Measurements from ENCODE around the gene NCS1.
"Not testable (repeated sequence)": the region's sequence is repeated elsewhere in the genome, so short reads cannot be mapped to it uniquely, and the experiment has no call there.

Gene NCS1

DNA sequence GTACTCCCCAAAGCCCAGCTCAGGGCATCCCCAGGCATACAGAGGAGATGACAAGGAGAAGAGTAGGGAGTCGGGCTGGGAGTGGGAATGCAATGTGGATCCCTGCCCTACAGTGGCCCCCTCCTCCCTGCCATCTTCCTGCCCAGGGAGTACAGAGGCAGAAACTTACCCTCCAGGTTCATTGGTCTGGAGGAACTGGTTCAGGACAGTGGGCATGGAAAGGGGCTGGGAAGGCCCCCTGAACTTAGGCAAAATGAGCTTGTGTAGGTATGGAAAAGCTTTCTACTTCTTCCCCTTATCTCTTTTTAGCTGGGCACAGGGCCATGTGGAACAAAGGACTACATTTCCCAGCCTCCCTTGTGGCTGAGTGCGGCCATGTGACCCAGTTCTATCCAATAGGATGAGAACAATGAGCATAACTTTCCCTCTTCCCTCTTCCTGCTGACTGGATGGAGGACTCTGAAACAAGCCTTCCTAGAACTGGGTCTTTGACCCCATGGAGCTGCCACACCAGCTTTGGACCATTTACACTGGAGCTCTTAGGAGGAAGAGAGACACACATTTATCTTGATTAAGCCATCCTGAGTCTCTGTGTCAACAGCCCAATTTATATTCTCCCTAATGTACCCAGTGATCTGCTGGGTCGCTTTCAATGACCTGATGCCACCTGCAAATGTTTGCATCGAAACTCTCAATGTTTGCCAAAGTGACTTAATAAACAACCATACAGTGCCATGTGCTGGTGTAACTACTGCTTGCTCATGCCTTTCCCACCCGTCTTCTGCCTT, 68.4 kb downstream of the NCS1 start:
- DNase-seq = peak in 2 of 5 donors; percentile 21 to 48

DNA sequence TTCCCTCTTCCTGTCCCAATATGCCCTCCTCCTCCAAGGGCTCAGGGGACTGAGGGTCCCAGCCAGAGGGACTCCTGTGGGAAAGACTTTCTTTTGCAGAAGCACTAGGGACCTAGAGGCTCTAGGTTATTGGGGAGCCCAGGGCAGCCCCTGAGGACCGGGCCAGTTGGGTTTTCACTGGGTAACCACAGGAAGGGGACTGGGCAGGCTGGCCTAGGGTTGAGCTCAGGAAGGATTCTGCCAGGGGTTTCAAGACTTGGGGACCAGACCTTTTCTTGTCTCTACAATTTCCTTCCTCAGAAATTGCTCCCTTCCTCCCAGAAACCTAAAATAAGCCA, 69.0 kb downstream of the NCS1 start:
- DNase-seq = no peak

DNA sequence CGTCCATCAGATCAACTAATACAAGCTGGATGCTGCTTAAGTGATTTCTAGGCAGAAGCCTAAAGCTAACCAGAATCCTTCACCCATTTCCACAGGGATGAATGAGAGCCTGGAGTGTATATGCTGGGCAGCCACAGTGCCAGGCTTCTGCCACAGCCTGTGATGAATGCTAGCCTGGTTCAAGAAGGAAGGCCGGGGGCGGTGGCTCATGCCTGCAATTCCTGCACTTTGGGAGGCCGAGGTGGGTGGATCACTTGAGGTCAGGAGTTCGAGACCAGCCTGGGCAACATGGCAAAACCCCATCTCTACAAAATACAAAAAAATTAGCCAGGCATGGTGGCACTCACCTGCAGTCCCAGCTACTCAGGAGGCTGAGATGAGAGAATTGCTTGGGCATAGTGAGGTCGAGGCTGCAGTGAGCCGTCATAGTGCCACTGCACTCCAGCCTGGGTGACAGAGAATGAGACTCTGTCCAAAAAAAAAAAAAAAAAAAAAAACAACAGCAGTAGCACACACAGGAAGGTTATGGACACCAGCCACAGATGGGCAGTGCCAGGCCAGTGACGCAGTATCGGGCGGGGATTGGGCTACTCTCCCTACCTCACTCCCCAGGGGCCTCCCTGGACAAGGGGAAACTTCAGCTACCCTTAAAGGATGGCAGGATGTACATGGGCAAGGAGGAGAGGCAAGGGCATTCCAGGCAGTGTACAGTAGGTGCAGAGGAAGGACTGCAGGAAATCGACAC, 70.2 kb downstream of the NCS1 start:
- DNase-seq = no peak

DNA sequence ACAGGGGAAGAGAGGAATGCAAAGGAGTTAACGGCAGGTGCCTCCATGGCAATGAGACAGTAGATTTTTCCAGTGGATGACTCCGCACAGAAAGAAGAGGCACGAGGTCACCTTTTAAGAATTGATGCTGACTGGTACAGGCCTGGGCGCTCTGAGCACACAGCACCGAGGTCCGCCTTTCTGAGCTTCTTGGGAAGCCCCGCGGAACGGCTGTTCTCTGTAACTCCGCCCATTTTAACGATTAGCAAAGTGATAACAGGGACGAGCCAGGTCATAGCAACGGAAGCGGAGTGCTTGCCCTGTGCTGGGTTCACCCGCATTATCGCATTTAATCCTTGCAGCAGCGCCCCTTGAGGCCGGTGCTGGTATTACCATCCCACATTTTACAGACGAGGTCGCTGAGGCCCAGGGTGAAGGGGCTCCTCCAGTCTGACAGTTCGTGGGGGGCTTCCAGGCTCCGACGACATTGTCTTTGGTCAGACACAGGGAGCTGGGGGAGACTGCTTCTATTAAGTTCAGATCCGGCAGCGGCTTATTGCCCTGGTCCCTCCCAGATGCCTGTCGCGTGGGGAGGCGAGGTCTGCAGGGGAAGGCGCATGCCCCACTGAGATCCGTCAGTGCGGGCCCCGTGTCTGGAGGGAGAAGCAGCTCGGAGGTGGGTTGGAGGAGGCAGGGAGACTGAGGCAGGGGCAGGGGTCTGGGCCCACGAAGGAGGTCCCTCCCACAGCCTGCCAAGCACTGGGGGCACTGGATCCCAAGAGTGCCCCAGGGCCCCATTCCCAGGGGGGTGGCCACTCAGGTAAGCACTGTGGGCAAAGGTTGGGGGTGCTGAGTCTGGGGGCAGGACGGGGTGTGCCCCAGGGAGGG, 71.0 kb downstream of the NCS1 start:
- peak; percentile 49 to 79 (median 70) for DNase-seq

DNA sequence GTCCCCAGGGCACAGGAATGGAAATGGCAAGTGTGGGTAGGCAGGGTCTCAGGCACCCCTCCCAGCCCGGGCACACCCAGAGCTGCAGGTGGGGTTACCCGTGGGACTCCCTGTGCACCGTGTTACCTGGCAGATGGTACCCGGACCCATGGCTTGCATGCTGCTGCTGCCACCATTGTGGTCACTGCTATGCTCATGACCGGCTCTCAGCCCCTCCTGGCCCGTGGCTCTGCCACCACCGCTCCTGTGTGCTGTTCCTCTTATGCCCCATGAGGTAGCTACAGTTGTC, 71.6 kb downstream of the NCS1 start:
- no peak for DNase-seq

DNA sequence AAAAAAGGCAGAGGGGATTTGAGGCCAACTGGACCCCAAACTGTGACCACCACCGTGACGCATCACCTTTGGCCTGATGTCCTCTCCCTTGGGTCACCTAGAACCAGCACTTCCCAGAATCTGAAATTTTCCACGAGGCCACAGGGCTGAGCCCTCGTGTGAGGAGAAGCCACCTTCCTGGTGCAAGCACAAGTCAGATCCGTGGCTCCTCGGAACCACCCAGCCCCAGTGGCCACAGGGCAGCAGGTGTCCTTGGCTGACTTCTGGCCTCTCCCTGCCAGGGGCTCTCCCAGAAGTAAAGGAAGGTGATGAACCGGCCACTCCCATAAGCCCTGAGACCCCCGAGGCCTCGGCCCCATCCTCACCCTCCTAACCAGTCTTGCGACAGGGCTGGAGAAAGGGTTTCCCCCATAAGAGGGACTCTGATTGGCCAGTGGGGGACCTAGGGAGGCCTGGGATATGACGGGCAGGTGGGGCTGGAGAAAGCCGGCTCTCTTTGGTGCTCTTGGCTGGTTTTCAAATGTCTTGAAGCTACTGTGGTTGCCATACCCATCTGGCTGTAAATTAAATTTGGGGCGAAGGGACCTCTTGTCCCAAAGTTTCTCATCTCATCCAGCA, 72.5 kb downstream of the NCS1 start:
- DNase-seq = no peak

DNA sequence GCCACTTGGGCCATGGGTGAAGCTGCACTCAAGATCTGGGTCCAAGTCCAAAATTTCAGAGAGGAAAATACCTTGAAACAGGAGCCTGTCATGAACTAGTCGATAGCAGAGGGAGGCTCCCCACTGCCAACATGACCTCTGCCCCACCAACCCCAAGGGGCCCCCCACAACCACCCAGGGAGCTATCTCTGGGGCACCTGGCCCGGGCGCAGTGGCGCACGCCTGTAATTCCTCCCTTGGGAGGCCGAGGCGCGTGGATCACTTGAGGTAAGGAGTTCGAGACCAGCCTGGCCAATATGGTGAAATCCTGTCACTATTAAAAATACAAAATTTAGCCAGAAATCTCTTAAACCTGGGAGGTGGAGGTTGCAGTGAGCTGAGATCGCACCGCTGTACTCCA, 73.3 kb downstream of the NCS1 start:
- no peak for DNase-seq

DNA sequence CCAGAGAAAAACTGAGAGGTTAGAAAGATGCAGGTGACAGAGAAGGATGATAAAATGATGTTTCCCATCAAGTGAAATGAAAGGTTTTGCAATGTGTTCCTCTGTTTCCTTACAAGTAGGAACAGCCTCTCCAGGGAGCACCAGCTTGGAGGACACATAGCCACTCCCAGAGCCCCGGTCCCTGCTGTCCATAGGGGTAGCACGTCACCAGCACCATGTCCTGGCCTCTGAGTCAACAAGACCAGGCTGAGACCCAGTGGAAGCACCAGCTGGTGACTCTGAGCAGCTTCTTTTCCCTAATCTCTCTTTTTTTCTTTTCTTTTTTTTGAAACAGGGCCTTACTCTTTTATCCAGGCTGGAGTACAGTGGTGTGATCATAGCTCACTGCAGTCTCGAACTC, 73.9 kb downstream of the NCS1 start:
- DNase-seq = no peak

DNA sequence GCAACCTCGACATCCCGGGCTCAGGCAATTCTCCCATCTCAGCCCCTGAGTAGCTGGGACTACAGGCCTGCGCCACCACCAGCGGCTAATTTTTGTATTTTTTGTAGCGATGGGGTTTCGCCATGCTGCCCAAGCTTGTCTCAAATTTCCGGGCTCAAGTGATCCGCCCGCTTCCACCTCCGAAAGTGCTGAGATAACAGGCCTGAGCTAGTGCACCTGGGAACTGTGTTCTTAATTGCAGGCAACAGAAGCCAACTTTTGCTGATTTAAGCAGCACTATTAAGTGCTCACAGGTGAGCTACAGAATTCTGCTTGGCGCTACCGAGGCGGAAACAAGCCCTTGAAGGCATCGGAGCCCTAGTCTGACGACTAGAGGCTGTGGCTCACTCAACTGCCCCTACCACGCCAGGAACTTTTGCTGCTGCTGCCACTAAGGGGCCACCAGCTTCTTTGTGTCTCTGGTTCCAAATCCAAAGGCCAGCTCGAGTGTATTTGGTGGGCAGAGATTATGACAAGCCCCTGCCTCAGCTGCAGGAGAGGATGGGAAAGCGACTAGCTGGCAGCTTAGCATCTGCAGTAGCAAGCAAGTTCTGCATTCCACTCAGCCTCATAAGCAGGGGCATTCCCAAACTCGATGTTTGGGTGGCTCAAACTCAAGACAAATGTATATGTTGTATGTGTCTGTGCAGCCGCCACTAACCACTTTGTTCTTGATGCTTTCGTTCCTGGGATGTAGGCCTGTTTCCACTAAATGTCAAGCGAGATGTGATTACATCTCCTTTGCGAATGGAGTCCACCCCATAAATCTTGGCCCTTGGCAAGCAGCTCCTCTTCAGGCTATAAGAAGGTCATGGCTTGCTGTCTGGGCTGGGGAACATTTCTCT, 82.8 kb downstream of the NCS1 start:
- no peak for DNase-seq

DNA sequence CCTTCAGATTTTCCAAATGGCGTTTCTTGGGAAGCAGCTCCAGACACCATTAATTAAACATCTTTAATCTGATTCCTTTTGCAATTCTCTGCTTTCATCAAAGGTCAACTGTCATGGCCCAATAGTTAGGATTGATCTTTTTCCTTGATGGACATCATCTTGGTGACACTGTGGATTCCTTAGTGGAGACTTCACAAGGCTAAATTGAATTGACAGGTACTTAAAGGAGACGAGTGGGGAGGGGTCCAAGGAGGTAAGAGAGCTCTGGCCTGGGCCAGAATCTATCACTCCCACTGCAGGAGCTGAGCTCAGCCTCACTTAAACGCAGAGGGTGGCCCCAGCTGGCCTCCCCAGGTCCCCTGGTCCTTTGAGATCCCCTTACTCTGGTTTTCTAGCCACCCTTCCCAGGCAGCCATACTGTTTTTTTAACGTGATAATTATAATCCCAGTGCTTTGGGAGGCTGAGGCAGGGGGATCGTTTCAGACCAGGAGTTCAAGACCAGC, 83.5 kb downstream of the NCS1 start:
- DNase-seq = no peak

DNA sequence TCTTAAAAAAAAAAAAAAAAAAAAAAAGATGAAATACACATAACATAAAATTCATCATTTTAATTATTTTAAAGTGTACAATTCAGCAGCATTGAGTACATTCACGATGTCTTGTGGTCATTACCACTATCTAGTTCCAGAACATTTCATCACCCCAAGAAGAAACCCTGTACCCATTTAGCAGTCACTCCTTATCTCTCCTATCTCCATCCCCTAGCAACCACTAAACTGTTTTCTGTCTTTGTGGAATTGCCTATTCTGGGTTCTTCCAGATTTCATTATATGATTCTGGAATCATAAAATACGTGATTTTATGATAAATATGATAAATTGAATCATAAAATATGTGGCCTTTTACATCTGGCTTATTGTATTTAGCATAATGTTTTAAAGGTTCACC, 84.4 kb downstream of the NCS1 start:
- DNase-seq = no peak

DNA sequence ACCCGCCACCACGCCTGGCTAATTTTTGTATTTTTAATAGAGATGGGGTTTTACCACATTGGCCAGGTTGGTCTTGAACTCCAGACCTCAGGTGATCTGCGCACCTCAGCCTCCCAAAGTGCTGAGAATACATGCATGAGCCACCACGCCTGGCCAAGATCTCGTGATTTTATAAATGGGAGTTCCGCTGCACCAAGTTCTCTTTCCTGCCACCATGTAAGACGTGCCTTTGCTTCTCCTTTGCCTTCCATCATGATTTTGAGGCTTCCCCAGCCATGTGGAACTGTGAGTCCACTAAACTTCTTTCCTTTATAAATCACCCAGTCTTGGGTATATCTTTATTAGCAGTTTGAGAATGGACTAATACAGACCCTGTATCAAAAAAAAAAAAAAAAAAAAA, 85.9 kb downstream of the NCS1 start:
- not testable (repeated sequence) for DNase-seq

DNA sequence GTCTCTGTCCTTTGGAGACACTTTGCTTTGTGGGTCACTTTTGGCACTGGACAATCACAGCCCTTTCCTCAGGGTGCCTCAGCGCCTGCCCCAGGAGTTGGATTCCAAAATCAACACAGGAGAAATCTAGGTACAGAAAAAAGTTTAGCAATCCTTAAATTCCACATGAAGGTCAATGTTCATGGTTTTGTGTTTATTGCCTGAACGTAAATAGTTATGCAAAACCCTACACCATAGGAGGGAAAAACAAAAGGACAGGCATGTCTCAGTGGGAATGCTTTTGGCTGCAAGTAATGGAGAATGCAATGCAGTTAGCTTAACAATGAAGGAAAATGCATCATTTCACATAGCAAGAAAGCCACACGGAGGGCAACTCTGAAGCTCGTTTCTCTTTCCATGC, 86.8 kb downstream of the NCS1 start:
- DNase-seq = no peak

DNA sequence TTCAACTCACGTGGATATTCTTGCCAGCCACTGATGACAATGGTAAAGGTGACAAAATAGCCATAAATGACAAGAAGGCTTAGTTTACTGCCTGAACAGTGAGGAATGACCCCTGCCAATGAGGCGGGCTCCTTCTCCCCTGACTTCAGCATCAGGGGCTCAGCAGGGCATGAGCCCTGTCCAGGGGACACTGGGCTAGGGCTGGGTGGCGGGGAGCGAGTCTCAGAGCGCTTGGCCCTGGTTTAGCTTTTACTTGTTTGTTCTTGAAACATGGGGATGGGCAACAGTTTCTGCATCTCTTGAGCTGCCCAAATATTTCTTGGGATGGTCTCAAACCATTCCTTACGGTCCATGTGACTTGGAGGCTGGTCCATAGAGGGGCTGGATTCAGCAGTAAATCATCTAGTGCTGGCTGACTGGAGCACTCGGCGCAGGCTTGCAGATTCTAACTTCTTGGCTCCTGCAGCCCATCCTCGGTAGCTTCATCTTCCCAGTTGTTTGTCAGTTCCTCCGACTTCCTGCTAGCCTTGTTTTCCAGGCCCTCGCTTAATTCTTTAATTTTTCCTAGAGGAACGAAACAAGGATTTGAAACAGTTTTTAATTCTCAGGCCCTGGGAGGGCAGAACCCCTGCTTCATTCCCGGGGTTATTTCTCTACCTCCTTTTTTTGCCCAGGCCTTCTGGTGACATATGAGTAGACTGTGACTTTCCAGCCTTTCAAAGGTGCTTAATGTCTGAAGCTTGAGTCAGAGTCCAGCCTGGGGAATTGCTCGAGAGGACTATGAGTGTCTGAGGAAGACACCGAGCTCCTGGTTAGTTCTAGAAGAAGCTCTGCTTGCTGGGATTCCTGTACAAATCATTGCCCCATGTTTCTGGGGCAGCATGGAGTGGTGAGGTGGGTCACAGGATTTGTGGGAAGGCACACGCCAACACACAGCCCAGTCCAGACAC, 88.9 kb downstream of the NCS1 start:
- no peak for DNase-seq

DNA sequence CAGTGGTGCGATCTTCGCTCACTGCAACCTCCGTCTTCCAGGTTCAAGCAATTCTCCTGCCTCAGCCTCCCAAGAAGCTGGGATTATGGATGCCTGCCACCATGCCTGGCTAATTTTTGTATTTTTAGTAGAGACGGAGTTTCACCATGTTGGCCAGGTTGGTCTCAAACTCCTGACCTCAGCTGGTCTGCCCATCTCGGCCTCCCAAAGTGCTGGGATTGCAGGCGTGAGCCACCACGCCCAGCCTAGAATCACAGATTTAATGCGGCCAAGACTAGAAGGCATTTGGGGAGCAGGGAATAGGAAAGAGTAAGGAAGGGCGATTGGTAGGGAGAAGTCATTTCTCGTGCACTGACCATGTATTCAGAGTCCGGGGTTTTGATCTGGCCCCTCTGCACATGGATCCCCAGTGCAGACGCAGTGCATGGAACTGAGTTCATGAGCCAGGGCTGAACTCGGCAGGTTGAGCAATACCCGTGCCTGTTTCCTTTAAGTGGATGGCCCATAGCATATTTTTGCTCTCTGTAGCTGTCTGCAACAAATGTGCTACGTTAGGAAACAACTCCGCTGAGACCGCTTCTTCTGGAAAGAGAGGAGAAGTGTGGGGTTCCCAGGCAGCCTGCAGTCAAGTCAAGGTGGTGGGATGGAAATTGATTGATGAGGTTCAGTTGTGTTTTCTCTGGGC, 90.0 kb downstream of the NCS1 start:
- no peak for DNase-seq

DNA sequence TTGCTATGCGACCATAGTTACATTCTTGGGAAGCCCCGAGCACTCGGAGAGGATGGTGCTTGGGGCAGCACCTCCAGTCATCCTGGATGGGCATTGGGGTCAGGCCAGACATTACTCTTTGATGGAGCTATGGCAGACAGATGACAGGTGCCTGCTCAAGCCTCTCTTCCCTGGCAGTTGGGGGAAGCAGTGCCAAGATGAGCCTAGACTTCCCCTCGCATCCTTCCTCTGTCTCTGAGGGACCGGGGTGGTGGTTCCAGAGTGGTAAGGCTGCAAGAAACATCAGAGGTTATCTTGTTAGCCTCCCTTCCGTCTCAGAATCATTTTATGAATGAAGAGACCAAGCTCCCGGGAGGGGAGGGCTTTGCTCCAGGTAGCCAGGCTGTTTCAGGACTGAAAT, 90.6 kb downstream of the NCS1 start:
- no peak for DNase-seq

DNA sequence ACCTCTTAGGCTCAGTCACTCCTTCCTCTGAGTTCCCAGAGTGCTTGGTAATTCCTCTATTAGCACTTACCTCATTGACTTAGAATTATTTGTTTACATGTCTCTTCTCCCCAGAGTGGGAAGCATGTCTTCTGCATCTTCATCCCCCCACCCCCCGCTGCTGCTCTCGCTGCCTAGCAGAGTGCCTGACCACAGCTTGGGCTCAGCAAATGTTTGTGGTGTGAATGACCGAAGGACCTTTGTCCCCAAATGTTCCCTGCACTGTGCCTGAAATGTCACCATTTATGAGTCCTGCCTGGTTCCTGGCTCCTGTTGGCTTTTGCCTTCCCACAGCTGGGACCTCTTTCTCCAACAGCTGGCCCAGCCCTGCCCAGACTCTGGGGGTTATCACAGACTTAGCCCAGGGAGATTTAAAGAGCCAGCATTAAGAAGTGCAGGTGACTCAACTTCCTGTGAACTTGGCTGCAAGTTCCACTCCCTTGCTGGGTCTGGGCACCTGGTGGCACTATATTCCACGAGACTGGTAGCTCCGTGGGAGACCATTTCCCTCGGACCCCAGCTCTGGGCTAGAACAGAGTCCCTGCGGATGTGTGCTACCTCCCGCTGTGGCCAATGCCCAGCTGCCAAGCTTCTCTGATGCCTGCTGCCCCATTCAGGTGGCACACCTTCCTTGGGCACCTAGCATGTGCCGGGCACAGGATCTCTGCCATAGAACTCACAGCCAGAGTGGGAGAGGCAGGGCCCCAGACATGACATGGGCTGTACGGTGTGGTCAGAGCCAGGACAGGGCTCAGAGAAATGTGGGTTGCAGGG, 91.6 kb downstream of the NCS1 start:
- no peak for DNase-seq

DNA sequence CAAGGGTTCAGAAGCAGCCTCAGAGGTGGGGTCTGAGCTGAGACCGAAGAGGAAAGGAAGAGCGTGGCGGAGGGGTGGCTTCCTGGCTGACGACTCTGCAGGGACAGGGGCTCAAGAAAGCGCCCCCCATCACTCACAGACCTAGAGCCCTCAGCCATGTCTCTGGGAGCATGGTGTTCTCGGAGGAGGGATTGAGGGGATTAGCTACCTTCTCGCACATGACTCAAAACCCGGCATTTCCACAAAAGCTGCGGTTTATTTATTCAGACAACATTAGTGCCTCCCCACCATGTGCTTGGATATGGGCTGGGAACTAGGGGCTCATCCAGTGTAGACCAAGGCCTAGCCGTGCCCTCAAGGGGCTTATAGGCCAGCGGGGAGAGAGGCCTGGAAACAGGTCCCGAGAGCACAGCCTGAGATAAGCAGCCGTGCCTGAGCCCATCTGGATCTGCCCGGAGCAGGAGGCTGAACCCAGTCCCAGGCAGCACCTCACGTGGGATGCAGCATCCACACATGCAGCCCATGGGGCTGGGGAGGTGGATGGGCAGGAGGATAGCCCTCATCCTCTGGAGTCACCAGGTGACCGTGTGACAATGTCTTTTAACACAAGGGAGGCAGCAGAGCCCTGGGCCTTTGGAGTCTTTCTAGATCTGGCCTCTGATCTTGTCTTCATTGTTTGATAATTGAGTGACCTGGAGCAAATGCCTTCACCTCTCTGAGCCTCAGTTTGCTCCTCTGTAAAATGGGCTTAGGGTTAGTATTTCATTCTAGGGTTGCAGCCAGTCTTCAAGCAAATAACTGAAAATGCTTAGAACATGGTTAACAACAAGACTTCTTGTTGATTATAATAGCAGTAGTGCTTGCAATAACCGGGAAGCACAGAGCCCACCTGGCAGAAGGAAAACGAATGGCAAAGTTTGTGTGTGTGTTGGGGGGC, 92.5 kb downstream of the NCS1 start:
- DNase-seq = no peak
